GM12801 (cell line): ENCODE measurements around the gene HPGDS.

Experiments used
- TF ChIP-seq, protein P1 (sequence below): IDR thresholded peaks from one replicate; pipeline ENCODE4 v1.5.1; 2011; ENCODE audit warnings: control low read depth; ENCODE audit not compliant: insufficient read length; ENCODE audit errors: extremely low read depth

The HPGDS gene

DNA sequence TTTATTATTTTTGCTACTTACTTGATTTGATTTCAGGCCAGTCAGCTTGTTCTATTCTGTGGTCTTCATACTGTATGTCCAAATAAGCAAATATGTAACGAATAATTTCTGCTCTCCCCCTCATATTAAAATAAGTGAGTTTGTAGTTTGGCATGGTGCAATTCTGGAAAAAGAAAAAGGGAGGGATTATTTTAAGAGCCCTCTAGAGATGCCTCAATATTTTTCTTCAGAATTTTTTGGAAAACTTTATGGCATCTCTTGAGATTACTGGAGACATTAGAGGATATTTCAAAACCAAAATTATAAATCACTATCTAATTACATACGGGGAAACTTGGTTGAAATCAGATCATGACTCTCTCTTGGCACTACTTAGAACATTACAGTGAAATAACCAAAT lies 8.2 kb downstream of the HPGDS start:
- TF ChIP-seq, protein P1, sequence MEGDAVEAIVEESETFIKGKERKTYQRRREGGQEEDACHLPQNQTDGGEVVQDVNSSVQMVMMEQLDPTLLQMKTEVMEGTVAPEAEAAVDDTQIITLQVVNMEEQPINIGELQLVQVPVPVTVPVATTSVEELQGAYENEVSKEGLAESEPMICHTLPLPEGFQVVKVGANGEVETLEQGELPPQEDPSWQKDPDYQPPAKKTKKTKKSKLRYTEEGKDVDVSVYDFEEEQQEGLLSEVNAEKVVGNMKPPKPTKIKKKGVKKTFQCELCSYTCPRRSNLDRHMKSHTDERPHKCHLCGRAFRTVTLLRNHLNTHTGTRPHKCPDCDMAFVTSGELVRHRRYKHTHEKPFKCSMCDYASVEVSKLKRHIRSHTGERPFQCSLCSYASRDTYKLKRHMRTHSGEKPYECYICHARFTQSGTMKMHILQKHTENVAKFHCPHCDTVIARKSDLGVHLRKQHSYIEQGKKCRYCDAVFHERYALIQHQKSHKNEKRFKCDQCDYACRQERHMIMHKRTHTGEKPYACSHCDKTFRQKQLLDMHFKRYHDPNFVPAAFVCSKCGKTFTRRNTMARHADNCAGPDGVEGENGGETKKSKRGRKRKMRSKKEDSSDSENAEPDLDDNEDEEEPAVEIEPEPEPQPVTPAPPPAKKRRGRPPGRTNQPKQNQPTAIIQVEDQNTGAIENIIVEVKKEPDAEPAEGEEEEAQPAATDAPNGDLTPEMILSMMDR, result no peak

DNA sequence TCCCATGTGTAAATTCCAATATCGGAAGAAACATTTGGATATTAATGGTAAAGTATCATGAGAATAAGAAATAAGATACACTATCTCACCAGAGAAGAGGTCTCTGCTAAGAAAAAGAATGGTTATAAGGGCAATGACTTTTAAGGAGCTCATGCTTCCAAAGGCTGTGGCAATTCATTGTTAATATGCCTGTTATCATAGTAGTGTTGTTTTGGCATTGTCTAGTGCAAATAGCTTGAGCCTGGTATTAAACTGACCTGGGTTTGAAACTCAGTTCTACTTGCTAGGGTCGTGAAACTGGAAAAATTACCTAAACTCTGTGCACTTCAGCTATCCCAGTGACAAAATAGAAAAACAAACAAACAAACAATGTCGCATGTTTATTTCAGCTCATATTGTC lies 8.8 kb downstream of the HPGDS start:
- TF ChIP-seq, protein P1, result no peak

DNA sequence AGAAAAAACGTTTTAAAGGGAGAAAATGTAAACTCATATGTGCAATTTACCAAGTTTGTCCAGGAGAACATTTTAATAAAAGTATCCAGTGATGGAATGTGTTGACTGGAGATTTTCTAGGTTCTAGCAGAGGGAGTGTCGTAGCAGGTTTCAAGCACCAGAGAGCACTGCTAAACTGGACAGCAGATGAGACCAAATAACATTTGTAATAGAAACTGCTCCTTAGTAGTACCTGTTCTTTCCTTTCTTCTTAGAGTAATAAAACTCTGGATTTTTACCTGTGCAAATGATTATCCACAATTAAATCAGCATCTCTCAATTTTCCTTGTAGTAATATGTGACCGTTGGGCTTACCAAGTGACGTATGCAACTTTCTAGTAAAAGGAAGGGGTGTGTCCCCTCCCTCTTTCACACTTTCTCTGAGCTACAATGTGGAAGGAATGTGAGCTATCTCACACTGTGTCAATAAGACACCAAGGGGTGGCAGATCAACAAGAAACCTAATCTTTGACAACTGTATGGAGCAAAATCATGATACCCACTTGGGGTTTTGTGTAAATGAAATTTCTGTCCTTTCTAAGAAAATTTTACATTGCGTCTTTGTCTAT lies 9.5 kb downstream of the HPGDS start:
- TF ChIP-seq, protein P1, result no peak

DNA sequence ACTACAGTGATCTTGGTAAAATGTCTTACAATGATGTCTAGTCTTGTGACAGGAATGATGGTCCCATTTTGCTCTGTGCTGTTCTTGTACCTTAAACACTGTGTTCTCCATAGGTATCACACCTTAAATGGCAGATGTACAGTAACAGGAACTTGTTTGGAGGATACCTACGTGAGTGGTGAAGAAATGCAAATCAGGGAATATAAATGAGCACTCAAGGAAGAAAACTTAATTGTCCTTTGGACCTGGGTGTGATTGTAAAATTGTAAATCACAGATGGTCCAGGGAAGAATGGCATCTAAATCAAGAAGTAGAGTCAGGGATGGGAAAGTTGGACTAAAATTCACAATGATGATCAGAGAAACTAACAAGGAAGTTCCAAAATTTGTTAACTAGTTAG lies 12.7 kb downstream of the HPGDS start:
- TF ChIP-seq, protein P1, result no peak

DNA sequence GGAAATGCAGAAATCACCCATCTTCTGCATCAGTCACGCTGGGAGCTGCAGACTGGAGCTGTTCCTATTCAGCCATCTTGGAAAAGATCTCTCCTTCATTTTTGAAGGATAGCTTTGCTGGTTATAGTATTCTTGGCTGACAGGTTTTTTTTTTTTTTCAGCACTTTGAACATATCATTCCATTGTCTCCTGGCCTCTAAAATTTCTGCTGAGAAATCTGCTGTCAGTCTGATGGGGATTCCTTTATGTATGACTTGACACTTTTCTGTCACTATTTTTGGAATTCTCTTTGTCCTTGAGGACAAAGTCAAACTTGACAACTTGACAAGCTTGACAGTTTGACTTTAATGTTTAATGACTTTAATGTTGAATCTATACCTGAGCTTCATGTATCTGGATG lies 16.8 kb downstream of the HPGDS start:
- TF ChIP-seq, protein P1, result no peak

DNA sequence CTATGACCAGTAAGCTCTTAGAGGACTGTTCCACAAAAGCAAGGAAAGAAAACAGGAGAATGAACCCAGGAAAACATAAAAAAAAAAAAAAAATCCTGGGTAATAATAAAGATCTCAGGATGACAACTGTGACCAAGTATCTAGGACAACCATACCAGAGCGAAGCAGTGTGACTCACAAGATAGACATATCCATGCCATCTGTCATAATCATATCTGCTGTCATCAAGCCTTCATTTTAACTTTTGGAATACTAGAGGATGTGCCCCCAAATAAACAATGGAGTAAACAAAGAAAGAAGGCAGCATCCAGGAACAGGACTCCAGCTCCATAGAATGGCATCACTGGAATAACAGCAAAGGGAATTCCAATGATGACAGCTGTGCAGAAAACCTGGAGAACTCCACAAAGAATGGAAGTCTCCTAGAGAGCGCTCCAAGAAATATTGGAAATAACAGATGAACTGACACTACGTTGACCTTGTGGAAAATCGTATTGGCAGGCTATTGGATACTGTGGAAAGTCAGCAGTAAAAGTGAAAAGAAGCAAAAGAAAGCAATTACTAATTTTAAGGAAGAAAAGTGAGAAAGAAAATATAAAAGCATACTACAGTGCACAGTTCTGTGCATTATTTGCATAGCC lies 35.3 kb downstream of the HPGDS start:
- TF ChIP-seq, protein P1, result no peak

DNA sequence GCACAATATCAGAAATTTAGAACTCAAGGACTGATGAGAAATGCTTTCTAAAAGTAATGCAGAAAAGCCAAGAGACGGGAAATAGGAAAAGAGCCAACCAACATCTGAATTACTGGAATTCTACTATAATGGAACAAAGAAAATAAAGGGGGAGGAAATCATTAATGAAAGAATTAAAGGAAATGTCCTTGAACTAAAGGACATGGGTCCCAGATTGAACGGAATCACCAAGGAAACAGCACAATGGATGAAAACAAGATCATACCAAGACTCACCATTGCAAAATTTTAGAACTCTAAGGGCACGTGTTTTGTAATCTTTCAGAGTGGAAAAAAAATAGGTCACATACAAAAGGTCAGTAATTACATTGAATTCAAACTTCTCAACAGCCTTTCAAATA lies 35.9 kb downstream of the HPGDS start:
- TF ChIP-seq, protein P1, result no peak
